ENCODE results near the gene NEK10.

GRCh38 chr3:27221264-27221932 is 147.8 kb downstream of the NEK10 start:
- TF ChIP-seq CTCF (conservative IDR thresholded peaks at IDR 0.05; ENCODE audit: low read depth, low read length) (no peak), MAZ (IDR thresholded peaks at IDR 0.05; ENCODE audit: borderline replicate concordance, low read depth, low read length) (no peak), CEBPB (IDR thresholded peaks at IDR 0.05; ENCODE audit: low read depth, low read length) (no peak), POLR2A (IDR thresholded peaks at IDR 0.05; ENCODE audit: low read depth, low read length) (no peak), SMC3 (IDR thresholded peaks at IDR 0.05; ENCODE audit: low read depth, low read length) (no peak), BHLHE40 (IDR thresholded peaks at IDR 0.05; ENCODE audit: low read depth, low read length) (no peak), RCOR1 (IDR thresholded peaks at IDR 0.05; ENCODE audit: insufficient replicate concordance, low read length) (no peak), RAD21 (IDR thresholded peaks at IDR 0.05; ENCODE audit: low read length) (no peak), MXI1 (IDR thresholded peaks at IDR 0.05; ENCODE audit: borderline replicate concordance, low read depth, low read length) (no peak), FOS (IDR thresholded peaks at IDR 0.05; ENCODE audit: low read depth, low read length) (no peak)
